HG03378 (cell line): Measurements from ENCODE around the gene MAGOH.
A peak's percentile ranks its signal among the peaks of the same experiment; 100 is the strongest.
"Not testable (repeated sequence)": the region's sequence is repeated elsewhere in the genome, so short reads cannot be mapped to it uniquely, and the experiment has no call there.

Experiments
- ATAC-seq: cut with Tn5 transposase; IDR thresholded peaks from one replicate; pipeline ENCODE4 v1.9.1; 2021; ENCODE audit warnings: mild to moderate bottlenecking, moderate library complexity; ENCODE audit not compliant: unreplicated experiment

The MAGOH gene

GRCh38 chr1:53238197-53239155 lies at the start of gene MAGOH:
Gene MAGOH, minus strand, starts transcription at chr1:53238518. Its CDS starts 70 bp downstream, at chr1:53238448.
- ATAC-seq: peak; percentile 90

GRCh38 chr1:53286955-53287354 lies 48.6 kb upstream of the MAGOH start:
- ATAC-seq: no peak

- no peak for ATAC-seq
These were observed 47.8 kb upstream of the MAGOH start for GRCh38 chr1:53285969-53286760.

- ATAC-seq: no peak
These were observed 47.2 kb upstream of the MAGOH start for GRCh38 chr1:53285546-53285945.

GRCh38 chr1:53284224-53285020 lies 46.1 kb upstream of the MAGOH start:
- ATAC-seq: no peak

- ATAC-seq: not testable (repeated sequence)
These were observed 44.8 kb upstream of the MAGOH start for GRCh38 chr1:53283156-53283555.

GRCh38 chr1:53281133-53281532 lies 42.8 kb upstream of the MAGOH start:
- no peak for ATAC-seq

- ATAC-seq: no peak
These were observed 42.2 kb upstream of the MAGOH start for GRCh38 chr1:53280496-53280895.

- ATAC-seq: no peak
These were observed 41.2 kb upstream of the MAGOH start for GRCh38 chr1:53279296-53280200.

GRCh38 chr1:53278298-53278725 lies 40.0 kb upstream of the MAGOH start:
- no peak for ATAC-seq

GRCh38 chr1:53277326-53277725 lies 39.0 kb upstream of the MAGOH start:
- no peak for ATAC-seq

- no peak for ATAC-seq
These were observed 38.6 kb upstream of the MAGOH start for GRCh38 chr1:53276902-53277281.

GRCh38 chr1:53276153-53276901 lies 38.0 kb upstream of the MAGOH start:
- no peak for ATAC-seq

GRCh38 chr1:53275566-53275965 lies 37.2 kb upstream of the MAGOH start:
- no peak for ATAC-seq

- no peak for ATAC-seq
These were observed 36.3 kb upstream of the MAGOH start for GRCh38 chr1:53274541-53275185.

GRCh38 chr1:53274026-53274425 lies 35.7 kb upstream of the MAGOH start:
- ATAC-seq: no peak

- no peak for ATAC-seq
These were observed 35.2 kb upstream of the MAGOH start for GRCh38 chr1:53273526-53273925.

GRCh38 chr1:53272349-53272748 lies 34.0 kb upstream of the MAGOH start:
- ATAC-seq: no peak
